DOHH2 (cell line): ENCODE measurements around the gene MLF2.

Source experiments
- CTCF ChIP-seq: fragments of 200-600 bp; sonication (generic); IDR thresholded peaks from one replicate; pipeline ENCODE4 v1.5.1; 2014; ENCODE audit warnings: antibody characterized with exemption, mild to moderate bottlenecking, low read depth, low read length; ENCODE audit not compliant: poor library complexity, severe bottlenecking
- EZH2phosphoT487 ChIP-seq: fragments of 200-600 bp; sonication (generic); IDR thresholded peaks from 2 replicates; pipeline ENCODE4 v1.6.1; 2017; ENCODE audit warnings: borderline replicate concordance, mild to moderate bottlenecking, antibody characterized with exemption, low read length, moderate library complexity, mixed read lengths

- TF ChIP-seq CTCF (no peak), EZH2phosphoT487 (no peak)
Observed at GRCh38 chr12:6795088-6795487, 42.1 kb upstream of the MLF2 start.
